Measurements from ENCODE around the gene NOTCH2NLA. TPM values are rescaled to one million over a fixed set of nuclear protein-coding genes. Genes with fewer than 3 reads are reported as not detected.
"Not testable (repeated sequence)": the region's sequence is repeated elsewhere in the genome, so short reads cannot be mapped to it uniquely, and the experiment has no call there.

Gene NOTCH2NLA
- polyA plus RNA-seq = 10 to 100 TPM; 12.2 to 14.2 (median 13.3) TPM

GRCh38 chr1:146228710-146229477, at the start of gene NOTCH2NLA:
NOTCH2NLA (minus strand) TSS chr1:146229021; CDS start chr1:146189337, 39,684 bp downstream.
- WGBS, 3 donors = 0% methylated on average over 17 to 19 of the region's 72 CpGs; no CpG with 5 or more reads in 1 of the 3 donors
- not testable (repeated sequence) for H3K27ac ChIP-seq (ENCODE audit: low read depth, low read length)

GRCh38 chr1:146278346-146278745, 49.5 kb upstream of the NOTCH2NLA start:
- H3K27ac ChIP-seq (ENCODE audit: low read depth, low read length) = not testable (repeated sequence)
- WGBS, 3 donors = no CpG with 5 or more reads among the region's 3 CpGs

- no CpG with 5 or more reads among the region's 2 CpGs for WGBS, 3 donors
- H3K27ac ChIP-seq (ENCODE audit: low read depth, low read length) = not testable (repeated sequence)
Observed at GRCh38 chr1:146277087-146277486, 48.3 kb upstream of the NOTCH2NLA start.

DNA sequence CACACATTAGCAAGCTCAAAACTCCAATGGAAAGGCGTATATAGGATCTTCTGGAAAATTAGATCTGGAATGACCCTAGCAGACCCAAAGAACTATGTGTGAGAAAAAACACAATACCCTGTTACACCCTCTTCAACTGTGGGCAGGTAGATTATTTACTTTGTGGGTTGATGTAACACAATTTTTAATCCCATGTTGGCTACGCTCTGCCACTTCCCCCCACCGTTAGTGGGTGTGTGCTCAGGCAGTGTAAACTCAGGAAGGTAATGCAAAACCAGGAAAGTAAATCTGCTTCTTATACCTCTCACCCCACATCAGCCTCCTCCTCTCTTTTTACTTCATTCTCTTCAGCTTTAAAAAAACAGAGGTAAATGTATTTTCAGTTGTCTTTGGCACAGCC, 45.3 kb upstream of the NOTCH2NLA start:
- WGBS, 3 donors = no CpG with 5 or more reads among the region's 3 CpGs
- H3K27ac ChIP-seq (ENCODE audit: low read depth, low read length) = not testable (repeated sequence)

GRCh38 chr1:146273194-146273593, 44.4 kb upstream of the NOTCH2NLA start:
- WGBS, 3 donors = no CpG with 5 or more reads among the region's 5 CpGs
- H3K27ac ChIP-seq (ENCODE audit: low read depth, low read length) = not testable (repeated sequence)

- WGBS, 3 donors = no CpG with 5 or more reads among the region's 3 CpGs
- H3K27ac ChIP-seq (ENCODE audit: low read depth, low read length) = not testable (repeated sequence)
Observed at GRCh38 chr1:146272734-146273133, 43.9 kb upstream of the NOTCH2NLA start.

DNA sequence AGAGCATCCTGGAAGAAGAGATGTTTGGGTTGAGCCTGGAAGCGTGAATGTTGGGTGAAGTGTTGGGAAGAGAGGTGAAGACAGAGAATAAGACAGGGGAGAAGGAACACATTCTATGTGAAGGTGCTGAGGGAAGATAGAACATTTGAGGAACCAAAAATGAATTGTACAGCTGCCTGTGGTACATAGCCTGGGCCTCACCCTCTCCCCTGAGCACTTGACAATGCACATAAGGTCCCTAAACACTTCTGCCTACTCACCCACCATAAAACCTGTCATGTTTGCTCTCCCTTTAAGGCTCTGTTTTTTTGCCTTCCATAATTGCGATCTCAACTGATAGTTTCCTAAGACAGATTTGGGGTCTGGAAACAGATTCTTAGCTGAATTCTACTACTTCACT, 43.2 kb upstream of the NOTCH2NLA start:
- H3K27ac ChIP-seq (ENCODE audit: low read depth, low read length) = not testable (repeated sequence)
- no CpG with 5 or more reads among the region's 2 CpGs for WGBS, 3 donors

DNA sequence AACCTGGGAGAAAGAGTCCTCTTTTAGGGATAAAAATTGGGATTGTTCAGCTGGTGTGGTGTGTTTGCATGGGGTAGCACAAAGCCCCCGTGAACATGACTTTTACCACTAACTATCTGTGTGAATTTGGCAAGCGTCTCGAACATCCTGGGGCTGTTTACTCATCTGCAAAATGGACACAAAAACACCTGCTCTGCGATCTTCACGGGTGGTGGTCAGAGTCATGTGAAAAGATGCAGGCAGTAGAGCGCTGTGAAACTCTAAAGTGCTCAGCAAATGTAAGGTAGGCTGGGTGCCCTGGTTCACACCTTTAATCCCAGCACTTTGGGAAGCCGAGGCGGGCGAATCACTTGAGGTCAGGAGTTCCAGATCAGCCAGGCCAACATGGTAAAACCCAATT, 41.3 kb upstream of the NOTCH2NLA start:
- no CpG with 5 or more reads among the region's 9 CpGs for WGBS, 3 donors
- H3K27ac ChIP-seq (ENCODE audit: low read depth, low read length) = not testable (repeated sequence)

DNA sequence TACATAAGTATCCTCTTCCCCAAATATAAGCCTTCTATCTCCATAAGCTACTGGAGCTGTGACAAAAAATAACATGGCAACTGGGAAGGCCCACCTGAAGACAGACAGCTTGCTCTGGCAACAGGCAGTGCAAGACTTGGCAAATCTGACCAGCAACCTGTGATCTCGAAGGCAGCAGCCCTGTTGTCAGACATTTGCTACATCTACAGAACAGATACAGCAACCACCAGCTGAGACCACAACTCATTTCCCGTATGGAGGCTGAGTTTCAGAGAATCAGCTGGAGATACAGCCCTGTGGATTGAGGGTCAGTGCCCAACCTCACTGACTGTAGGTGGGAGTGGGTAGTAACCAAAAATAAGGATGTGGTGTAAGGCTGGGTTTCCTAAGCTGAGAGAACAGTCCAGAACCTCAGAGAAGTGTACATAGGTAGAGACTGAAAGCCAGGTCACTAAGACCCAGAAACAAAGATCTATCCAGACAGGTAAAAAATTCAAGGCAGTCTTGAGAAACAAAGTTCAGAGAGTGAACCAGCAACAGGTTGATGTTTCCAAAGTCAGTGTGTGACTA, 37.4 kb upstream of the NOTCH2NLA start:
- WGBS, 3 donors = no CpG with 5 or more reads among the region's 2 CpGs
- H3K27ac ChIP-seq (ENCODE audit: low read depth, low read length) = not testable (repeated sequence)

DNA sequence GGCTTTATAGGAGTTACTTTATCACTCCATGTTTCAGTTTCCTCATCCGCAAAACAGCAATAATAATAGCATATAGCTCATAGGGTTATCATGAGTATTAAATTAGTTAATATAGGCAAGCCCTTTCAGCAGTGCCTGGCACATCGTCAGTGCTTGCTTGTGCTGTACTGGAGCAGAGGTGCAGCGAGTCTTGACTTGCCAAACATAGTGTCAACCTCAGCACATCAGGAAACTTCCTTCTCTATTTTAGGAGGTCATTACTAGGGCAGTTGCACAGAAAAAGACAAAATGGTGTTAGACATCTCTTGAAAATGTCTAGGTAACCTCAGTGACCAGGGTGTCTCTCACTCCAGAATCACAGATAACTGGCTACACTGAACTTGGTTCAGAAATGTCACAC, 35.9 kb upstream of the NOTCH2NLA start:
- WGBS, 3 donors = no CpG with 5 or more reads among the region's 3 CpGs

DNA sequence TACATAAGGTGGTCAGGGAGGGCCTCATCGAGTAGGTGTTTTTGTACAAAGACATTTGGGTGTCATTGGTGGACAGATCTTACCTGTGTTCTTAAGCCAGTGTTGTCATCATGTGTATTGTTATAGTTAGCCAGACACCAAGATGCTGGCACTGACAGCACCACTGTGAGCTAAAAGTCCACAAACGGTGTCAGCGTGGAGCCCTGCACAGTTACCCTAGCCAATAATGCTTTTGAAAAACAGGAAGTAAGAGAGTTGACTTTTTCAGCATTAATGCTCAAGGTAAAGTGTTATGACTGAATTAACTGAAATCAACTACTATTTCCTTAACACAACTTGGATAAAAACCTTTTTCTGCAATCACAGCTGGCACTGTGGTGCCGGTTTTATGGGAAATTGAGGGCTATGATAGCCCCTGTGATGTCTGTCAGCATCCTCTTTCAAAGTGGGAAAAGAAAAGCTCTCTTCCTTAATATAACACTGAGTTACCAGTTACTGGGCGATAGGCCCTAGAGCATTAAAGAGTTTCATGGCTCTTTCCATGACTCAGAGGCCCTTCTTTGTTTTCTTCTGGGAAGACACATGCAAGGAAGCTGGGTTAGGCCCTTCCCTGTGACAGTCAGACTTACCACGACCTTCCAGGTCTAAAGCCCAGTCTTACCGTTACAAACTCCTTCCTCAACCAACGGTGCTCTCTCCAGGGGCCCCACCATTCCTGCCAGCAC, 31.3 kb upstream of the NOTCH2NLA start:
- H3K27ac ChIP-seq (ENCODE audit: low read depth, low read length) = not testable (repeated sequence)
- no CpG with 5 or more reads among the region's 8 CpGs for WGBS, 3 donors

More for the DNA sequence above, 35.9 kb upstream of the NOTCH2NLA start:
- H3K27ac ChIP-seq (ENCODE audit: low read depth, low read length) = not testable (repeated sequence)

GRCh38 chr1:146257992-146258552, 29.3 kb upstream of the NOTCH2NLA start:
- WGBS, 3 donors = no CpG with 5 or more reads among the region's 1 CpG
- H3K27ac ChIP-seq (ENCODE audit: low read depth, low read length) = not testable (repeated sequence)

- not testable (repeated sequence) for H3K27ac ChIP-seq (ENCODE audit: low read depth, low read length)
- 62 to 90% (median 81%) methylated on average over 1 of the region's 4 CpGs for WGBS, 3 donors
Observed at GRCh38 chr1:146254569-146255197, 25.9 kb upstream of the NOTCH2NLA start.

- not testable (repeated sequence) for H3K27ac ChIP-seq (ENCODE audit: low read depth, low read length)
- WGBS, 3 donors = no CpG with 5 or more reads among the region's 4 CpGs
Observed at GRCh38 chr1:146253249-146253855, 24.5 kb upstream of the NOTCH2NLA start.

DNA sequence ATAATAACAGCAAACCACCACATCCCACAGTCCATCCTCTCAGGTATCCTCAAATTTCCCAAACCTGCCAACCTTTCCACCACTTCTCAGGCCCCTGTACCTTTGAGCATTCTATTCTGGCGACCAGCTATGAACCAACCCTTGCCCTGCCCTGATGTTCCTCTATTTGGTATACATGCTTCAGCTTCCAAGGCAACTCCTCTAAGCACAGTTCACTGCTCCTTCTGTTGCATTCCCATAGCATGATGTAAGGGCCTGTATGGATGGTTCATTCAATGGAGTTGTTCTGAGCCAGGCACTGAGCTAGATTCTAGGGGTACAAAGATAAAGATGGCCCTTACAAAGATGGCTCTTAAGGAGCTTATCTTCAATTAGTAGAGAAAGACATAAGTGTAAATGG, 22.7 kb upstream of the NOTCH2NLA start:
- no CpG with 5 or more reads among the region's 1 CpG for WGBS, 3 donors
- H3K27ac ChIP-seq (ENCODE audit: low read depth, low read length) = not testable (repeated sequence)

DNA sequence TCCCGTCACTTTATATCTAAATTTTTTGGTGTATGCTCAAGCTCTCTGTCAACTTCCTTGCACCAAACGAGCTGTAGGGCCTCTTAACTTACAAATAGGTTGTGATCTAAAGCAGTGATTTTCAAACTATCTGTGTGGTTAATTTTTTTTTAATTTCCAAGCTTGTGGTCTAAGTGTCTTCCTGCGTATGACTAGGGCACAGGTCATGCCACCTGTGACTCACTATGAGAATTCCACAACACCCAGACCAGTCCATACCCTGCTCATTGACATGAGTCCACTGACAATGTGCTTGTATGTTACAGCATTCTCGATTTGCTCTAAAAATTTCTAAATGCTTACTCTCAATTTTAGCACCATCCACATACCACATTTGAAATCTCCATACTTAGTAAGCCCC, 19.8 kb upstream of the NOTCH2NLA start:
- 20% methylated on average over 1 of the region's 4 CpGs; no CpG with 5 or more reads in 2 of the 3 donors for WGBS, 3 donors
- H3K27ac ChIP-seq (ENCODE audit: low read depth, low read length) = not testable (repeated sequence)

GRCh38 chr1:146236626-146237025, 7.8 kb upstream of the NOTCH2NLA start:
- no CpG with 5 or more reads among the region's 2 CpGs for WGBS, 3 donors

GRCh38 chr1:146236026-146236601, 7.3 kb upstream of the NOTCH2NLA start:
- WGBS, 3 donors = no CpG with 5 or more reads among the region's 5 CpGs
- not testable (repeated sequence) for H3K27ac ChIP-seq (ENCODE audit: low read depth, low read length)

More at GRCh38 chr1:146236626-146237025, 7.8 kb upstream of the NOTCH2NLA start:
- H3K27ac ChIP-seq (ENCODE audit: low read depth, low read length) = not testable (repeated sequence)

Data from adipose tissue (tissue), 3 donors.